ENCODE measurements around the gene CTIF. TPM values are rescaled to one million over a fixed set of nuclear protein-coding genes. Genes with fewer than 3 reads are reported as not detected.

The CTIF gene
- total RNA-seq, 2 donors from 2014 or later, result 30.6 to 61.2 TPM

DNA sequence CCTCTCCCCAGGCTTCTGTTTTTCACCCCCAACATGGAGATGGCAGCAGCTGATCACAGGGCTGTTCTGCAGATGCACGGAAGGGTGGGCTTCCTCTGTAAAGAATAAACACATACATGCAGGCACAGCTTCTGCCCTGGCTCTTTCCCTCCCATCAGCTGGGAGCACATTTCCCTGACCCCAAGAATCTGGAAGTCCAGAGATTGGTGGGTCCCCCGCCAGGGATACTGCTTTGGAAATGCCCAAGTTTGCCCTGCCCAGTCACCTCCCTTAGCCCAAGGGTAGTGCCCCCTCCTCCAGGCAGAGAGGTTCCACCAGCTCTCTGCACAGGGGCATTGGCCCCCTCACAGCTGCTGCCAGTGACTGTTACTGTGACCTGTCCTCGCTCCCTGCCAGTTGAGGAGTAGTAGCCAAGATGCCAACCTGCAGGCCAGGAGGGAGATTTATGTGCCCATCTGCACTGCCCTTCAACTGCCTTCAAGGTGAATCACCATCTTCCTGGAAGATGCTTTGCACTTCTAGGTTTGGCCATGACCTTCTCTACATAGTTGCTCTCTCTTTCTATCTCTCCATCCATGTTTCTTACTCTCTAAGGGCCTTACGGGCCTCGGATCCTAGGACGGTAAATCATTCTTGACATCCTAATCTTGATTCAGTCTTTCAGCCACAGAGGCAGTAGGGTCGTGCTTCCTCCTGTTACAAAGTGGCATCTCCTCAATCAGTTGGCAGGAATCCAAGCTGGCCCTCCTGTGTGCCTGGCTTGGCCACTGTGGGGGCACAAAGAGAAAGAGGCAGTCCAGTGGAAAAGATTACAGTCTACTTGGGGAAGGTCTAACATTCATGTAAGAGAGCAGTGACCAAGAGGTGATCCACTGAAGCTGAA lies 121.8 kb downstream of the CTIF start:
- Histone ChIP-seq H3K4me3 (no peak overlapping the region), H3K27me3 (no peaks in the 10 kb centered on the region), H3K36me3 (peaks cover 5% of the 10 kb centered on the region), H3K9me3 (peaks cover 0 to 2% of the 10 kb centered on the region in 2 donors), H3K27ac (no peak overlapping the region), H3K4me1 (peaks cover 0 to 35% of the 10 kb centered on the region in 2 donors)
- DNase-seq (ENCODE audit: low spot score), result no peak
- TF ChIP-seq, protein P1, sequence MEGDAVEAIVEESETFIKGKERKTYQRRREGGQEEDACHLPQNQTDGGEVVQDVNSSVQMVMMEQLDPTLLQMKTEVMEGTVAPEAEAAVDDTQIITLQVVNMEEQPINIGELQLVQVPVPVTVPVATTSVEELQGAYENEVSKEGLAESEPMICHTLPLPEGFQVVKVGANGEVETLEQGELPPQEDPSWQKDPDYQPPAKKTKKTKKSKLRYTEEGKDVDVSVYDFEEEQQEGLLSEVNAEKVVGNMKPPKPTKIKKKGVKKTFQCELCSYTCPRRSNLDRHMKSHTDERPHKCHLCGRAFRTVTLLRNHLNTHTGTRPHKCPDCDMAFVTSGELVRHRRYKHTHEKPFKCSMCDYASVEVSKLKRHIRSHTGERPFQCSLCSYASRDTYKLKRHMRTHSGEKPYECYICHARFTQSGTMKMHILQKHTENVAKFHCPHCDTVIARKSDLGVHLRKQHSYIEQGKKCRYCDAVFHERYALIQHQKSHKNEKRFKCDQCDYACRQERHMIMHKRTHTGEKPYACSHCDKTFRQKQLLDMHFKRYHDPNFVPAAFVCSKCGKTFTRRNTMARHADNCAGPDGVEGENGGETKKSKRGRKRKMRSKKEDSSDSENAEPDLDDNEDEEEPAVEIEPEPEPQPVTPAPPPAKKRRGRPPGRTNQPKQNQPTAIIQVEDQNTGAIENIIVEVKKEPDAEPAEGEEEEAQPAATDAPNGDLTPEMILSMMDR (IDR thresholded peaks at IDR 0.05), result no peak

DNA sequence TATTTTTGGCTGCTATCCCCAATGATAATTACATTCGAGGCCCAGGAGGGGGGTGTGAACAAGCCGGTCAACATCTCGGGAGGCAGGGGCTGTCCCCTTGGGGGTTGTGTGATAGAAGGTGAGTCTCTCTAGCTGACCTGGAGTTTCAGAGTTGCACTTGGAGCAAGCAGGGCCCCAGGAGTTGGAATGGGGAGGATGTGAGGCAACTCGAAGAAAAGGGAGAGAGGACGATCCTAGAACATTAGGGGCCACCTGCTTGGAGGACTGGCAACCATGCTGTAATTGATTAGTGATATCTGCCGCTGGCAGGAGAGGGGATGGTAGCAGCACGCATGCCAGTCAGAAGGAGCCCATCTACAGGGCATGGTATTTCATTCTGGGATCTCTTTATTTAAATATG lies 122.6 kb downstream of the CTIF start:
- H3K4me3 ChIP-seq, result no peak overlapping the region
- no peak overlapping the region for H3K27ac ChIP-seq

DNA sequence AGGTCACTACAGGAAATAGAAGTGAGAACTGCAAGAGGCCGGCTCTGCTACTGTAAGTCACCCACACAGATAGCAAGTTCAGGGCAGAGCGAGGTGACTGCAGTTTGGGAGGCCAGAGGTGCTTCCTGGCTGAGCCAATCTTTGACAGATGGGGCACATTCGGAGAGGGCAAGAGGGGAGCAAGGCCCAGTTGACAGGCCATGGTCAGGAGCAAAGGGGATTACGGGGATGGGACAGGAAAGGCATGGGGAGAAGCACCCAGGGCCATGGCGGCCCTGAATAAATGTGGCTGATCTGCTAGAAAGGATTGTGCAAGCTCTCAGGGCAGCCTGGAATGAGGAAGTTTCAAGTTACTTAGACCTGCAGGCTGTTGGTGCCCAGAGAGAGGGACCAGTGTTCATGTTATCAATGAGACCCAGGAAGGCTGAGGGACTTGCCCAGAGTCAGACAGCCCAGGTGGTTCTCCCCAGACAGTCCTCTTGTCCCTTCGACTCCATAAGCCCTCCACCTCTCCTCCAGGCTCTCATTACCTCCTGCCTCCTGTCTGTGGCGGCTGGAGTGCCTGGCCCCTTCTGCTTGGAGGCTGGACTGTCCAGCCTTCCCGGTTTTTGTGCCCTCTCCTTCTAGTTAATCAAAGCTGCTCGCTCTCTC lies 123.3 kb downstream of the CTIF start:
- Histone ChIP-seq H3K4me3 (no peak overlapping the region), H3K9me3 (peaks cover 0 to 5% of the 10 kb centered on the region in 2 donors), H3K36me3 (peaks cover 19% of the 10 kb centered on the region), H3K27ac (no peak overlapping the region), H3K27me3 (no peaks in the 10 kb centered on the region), H3K4me1 (peaks cover 0 to 30% of the 10 kb centered on the region in 2 donors)
- no peak for DNase-seq (ENCODE audit: low spot score)
- TF ChIP-seq, protein P1 (IDR thresholded peaks at IDR 0.05), result no peak

More for the DNA sequence above, 122.6 kb downstream of the CTIF start:
- Histone ChIP-seq H3K9me3 (peaks cover 0 to 5% of the 10 kb centered on the region in 2 donors), H3K4me1 (peaks cover 0 to 32% of the 10 kb centered on the region in 2 donors), H3K27me3 (no peaks in the 10 kb centered on the region), H3K36me3 (peaks cover 14% of the 10 kb centered on the region)
- TF ChIP-seq, protein P1 (IDR thresholded peaks at IDR 0.05), result no peak
- no peak for DNase-seq (ENCODE audit: low spot score)

DNA sequence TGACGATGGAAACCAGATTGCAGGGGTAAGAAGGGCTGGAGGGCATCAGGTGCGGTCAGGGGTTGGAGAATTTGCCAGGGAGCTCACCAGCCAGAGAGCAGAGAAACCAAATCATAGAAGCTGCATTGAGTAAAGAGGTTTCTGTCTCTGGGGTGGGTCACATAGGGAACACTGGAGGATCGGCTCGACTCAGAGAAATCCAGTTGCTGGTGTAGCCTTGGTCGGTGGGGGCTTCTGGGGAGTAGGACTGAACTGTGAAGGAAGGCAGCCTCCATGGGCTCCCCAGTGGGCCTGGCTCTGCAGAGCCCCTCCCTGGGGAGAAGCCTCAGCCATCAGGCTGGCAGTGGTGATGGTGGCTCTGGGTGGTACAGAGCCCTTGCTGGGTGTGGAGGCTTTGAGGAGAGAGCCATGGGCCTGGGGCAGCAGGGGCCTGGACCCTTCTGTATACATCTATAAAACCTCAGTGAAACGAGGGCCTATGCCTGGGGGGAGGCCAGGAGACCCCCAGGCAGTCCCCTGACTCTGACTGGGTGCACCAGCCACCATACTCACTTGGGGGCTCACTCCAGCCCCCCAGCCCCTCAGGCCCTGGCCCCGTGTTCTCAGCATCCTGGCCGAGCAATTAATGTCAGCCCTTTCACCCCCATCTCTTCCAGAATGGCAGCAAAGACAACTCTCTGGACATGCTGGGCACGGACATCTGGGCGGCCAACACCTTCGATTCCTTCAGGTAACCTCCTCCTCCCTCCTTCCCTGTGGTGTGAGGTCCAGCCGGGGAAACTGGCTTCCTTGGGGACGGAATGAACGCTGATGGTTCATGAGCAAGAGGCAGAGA lies 124.5 kb downstream of the CTIF start:
- Histone ChIP-seq H3K36me3 (peaks cover 29% of the 10 kb centered on the region), H3K4me1 (peaks cover 0 to 30% of the 10 kb centered on the region in 2 donors), H3K27me3 (no peaks in the 10 kb centered on the region), H3K9me3 (peaks cover 0 to 5% of the 10 kb centered on the region in 2 donors), H3K4me3 (no peak overlapping the region), H3K27ac (no peak overlapping the region)
- no peak for DNase-seq (ENCODE audit: low spot score)
- TF ChIP-seq, protein P1 (IDR thresholded peaks at IDR 0.05), result no peak

DNA sequence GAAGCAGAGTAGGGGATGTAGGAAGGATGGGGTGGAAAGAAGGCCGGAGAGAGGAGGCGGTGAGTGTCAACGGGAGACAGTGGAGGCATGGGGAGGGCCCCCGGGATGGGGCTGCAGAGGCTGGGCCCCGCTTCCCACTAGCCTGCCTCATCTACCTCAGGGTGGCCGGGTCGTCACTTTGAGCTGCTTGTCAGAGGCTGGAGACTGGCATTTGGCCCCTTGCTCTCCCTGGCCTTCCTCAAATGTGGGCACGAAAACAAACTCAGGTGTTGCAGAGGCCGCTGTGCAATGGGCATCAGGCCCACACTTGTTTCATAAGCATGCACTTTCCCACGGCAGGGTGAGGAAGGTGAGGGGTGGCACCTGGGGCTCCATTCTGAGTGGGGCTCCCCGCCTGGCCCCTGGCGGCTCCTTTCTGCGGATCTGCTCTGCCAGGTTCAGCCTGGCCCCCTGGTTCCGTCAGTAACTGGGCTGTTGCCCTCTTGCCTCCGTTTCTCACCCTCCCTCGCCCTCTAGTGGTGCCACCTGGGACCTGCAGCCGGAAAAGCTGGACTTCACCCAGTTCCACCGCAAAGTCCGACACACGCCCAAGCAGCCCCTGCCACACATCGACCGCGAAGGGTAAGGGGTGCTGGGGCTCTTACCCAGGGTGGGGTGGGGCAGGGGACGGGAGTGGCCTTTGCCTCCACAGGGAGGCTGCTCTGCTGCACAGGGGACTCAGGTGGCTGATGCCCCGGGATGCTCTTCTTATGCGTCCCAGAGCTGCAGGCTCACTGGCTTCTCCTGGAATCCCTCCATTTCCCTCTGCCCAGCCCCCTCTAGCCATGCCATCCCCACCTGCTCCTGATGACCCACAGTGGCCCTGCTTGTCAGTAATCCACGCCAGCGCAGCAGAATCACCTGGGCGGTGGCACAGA lies 125.4 kb downstream of the CTIF start:
- DNase-seq (ENCODE audit: low spot score), result peak; percentile 75
- Histone ChIP-seq H3K27ac (no peak overlapping the region), H3K4me3 (no peak overlapping the region), H3K36me3 (peaks cover 38% of the 10 kb centered on the region), H3K4me1 (peaks cover 0 to 30% of the 10 kb centered on the region in 2 donors), H3K9me3 (peaks cover 0 to 5% of the 10 kb centered on the region in 2 donors), H3K27me3 (no peaks in the 10 kb centered on the region)
- TF ChIP-seq, protein P1 (IDR thresholded peaks at IDR 0.05), result peak; percentile 94 to 96

All from right atrium auricular region (tissue), 2 donors.